K562 (cell line): Measurements from ENCODE around the gene SUPT16H. TPM values are rescaled to one million over a fixed set of nuclear protein-coding genes. Genes with fewer than 3 reads are reported as not detected.
A peak's percentile ranks its signal among the peaks of the same experiment; 100 is the strongest.

Experiments used
- ARID1B ChIP-seq: fragments of 450-650 bp; IDR thresholded peaks from 2 replicates; pipeline ENCODE4 v1.6.1; 2016; ENCODE audit warnings: antibody characterized with exemption, mild to moderate bottlenecking, inconsistent platforms
- ASH1L ChIP-seq: fragments of 450-650 bp; IDR thresholded peaks from 2 replicates; pipeline ENCODE4 v1.6.1; 2018; ENCODE audit warnings: borderline replicate concordance, mild to moderate bottlenecking, low read depth; ENCODE audit not compliant: partially characterized antibody
- ATF1 ChIP-seq, 2 experiments: fragments of 450-650 bp in 1 of 2; IDR thresholded peaks; 2 replicates each; pipeline ENCODE4 v1.6.1; 2016; ENCODE audit warnings: missing compliant biosample characterization in 1 of 2, missing genetic modification characterization in 1 of 2
- CBX3 ChIP-seq, 2 experiments: IDR thresholded peaks; 1 replicate in 1 of 2; 2 replicates in 1 of 2; pipeline ENCODE4 v1.6.1; 2012; ENCODE audit warnings: inconsistent platforms in 2 of 2, low read length in 2 of 2, borderline replicate concordance in 1 of 2, control low read depth in 1 of 2
- CXXC5 ChIP-seq: fragments of 250-450 bp; sonication (Bioruptor Pico); IDR thresholded peaks from 2 replicates; pipeline ENCODE4 v1.8.0; 2022; ENCODE audit warnings: inconsistent platforms, mild to moderate bottlenecking, moderate library complexity
- EP300 ChIP-seq: IDR thresholded peaks from 2 replicates; pipeline ENCODE4 v1.6.1; 2012; ENCODE audit warnings: low read length, improper control_type of control experiment
- HLTF ChIP-seq: fragments of 450-650 bp; IDR thresholded peaks from 2 replicates; pipeline ENCODE4 v1.6.1; 2016
- KDM5B ChIP-seq: fragments of 200-600 bp; sonication (generic); IDR thresholded peaks from 2 replicates; pipeline ENCODE4 v1.6.1; 2012; ENCODE audit warnings: low read depth, mild to moderate bottlenecking, moderate library complexity, low read length, control low read depth, inconsistent platforms; ENCODE audit not compliant: insufficient replicate concordance
- MYC ChIP-seq, 2 experiments: fragments of 250-450 bp in 1 of 2; sonication (Bioruptor Pico) in 1 of 2; IDR thresholded peaks; 2 replicates each; pipeline versions ENCODE4 v1.5.1 to v1.6.1; 2012 to 2021; ENCODE audit warnings: low read depth in 2 of 2, borderline replicate concordance in 1 of 2, improper control_type of control experiment in 1 of 2, low read length in 1 of 2, mild to moderate bottlenecking in 1 of 2, moderate library complexity in 1 of 2
- NR2F6 ChIP-seq: fragments of 450-650 bp; formaldehyde crosslinking; IDR thresholded peaks from 2 replicates; pipeline ENCODE4 v1.4.0; 2020; ENCODE audit warnings: mild to moderate bottlenecking
- OTX1 ChIP-seq: fragments of 450-650 bp; formaldehyde crosslinking; IDR thresholded peaks from 2 replicates; pipeline ENCODE4 v1.4.0; 2022; ENCODE audit warnings: mild to moderate bottlenecking
- TCF3 ChIP-seq: sonication (generic); formaldehyde crosslinking; IDR thresholded peaks from 2 replicates; pipeline ENCODE4 v1.4.0; 2020; ENCODE audit warnings: mild to moderate bottlenecking, missing genetic modification reagents
- TCFL5 ChIP-seq: fragments of 250-450 bp; sonication (Bioruptor Pico); conservative IDR thresholded peaks from 2 replicates; pipeline ENCODE4 v1.6.1; 2021; ENCODE audit warnings: mild to moderate bottlenecking, moderate library complexity, matching md5 sums
- polyA plus RNA-seq, 8 experiments: library from polyadenylated mRNA; depleted of rRNA in 4 of 8; stranded (reverse) in 5 of 8; unstranded in 3 of 8; fragments of >200 nt; fragmentation: Nextera tagmentation in 2 of 8; fragmentation: Illumina TruSeq in 1 of 8; extraction: Ambion mirVana in 2 of 8; extraction: Trizol in 1 of 8; gene quantifications; 2 replicates each; pipeline versions ENCODE4 v1.2.1 to v1.2.3, GENCODE V29; 2011 to 2014; ENCODE audit warnings: inconsistent platforms in 1 of 8, missing spikeins in 1 of 8
- total RNA-seq, 7 experiments: library from RNA; depleted of rRNA in 6 of 7; stranded (reverse); fragments of >200 nt in 6 of 7; fragmentation: Illumina TruSeq in 2 of 7; extraction: Trizol in 2 of 7; gene quantifications; 2 replicates each; pipeline versions ENCODE4 v1.2.1 to v1.2.3, GENCODE V29; 2011 to 2021; ENCODE audit warnings: low replicate concordance in 1 of 7
- TF ChIP-seq, protein P1 (sequence below): sonication (generic); formaldehyde crosslinking; IDR thresholded peaks from 2 replicates; pipeline ENCODE4 v1.5.0; 2020; ENCODE audit warnings: missing genetic modification reagents
- TF ChIP-seq, protein P2 (sequence below): sonication (generic); formaldehyde crosslinking; IDR thresholded peaks from 2 replicates; pipeline ENCODE4 v1.9.0; 2022; ENCODE audit warnings: mild to moderate bottlenecking, missing genetic modification reagents
- TF ChIP-seq, protein P3 (sequence below): fragments of 250-450 bp; sonication (Bioruptor Pico); IDR thresholded peaks from 2 replicates; pipeline ENCODE4 v1.8.0; 2022; ENCODE audit warnings: inconsistent platforms
- TF ChIP-seq, protein P4 (sequence below): conservative IDR thresholded peaks from 2 replicates; pipeline ENCODE4 v1.6.1; 2011; ENCODE audit warnings: low read depth, mild to moderate bottlenecking, low read length; ENCODE audit not compliant: control insufficient read depth
- TF ChIP-seq, protein P5 (sequence below): sonication (generic); formaldehyde crosslinking; IDR thresholded peaks from 2 replicates; pipeline ENCODE4 v1.8.1; 2022; ENCODE audit warnings: missing genetic modification reagents
- TF ChIP-seq, protein P6 (sequence below): fragments of 450-650 bp; IDR thresholded peaks from 2 replicates; pipeline ENCODE4 v1.6.1; 2014; ENCODE audit warnings: low read depth, mild to moderate bottlenecking, moderate library complexity, borderline replicate concordance

The SUPT16H gene
- total and polyA plus RNA-seq, 9 of the 15 experiments (the other 6 are each of a cell fraction or from before 2014, with no cell fraction given) = 75.4 to 152 (median 105) TPM

DNA sequence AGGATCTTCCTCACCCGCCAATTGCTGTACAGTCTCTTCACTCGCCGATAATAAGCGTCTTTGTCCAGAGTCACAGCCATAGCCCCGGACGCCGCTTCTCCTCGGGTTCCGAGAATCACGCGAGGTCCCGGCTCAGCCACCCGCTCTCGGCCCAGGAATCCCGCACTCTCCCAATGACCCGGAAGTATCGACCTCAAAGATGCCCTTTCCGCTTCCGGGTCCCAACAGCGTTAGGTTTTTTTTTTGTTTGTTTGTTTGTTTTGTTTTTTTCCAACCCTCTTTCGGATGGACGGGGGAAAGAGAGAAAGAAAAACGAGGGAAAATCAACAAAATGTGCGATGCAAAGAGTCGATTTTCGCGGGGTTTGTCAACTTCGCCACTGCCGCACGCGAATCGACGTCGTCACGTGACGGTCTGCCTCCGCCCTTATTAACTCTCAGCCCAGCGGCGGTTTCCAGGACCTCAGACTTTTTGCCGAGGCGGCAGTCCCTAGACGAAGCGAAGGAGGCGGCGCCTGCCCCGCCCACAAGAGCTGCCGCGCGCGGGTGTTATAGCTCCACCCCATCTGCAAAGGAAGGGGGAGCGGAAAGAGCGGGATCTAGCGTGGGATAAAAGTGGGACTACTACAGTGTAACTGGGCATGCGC, at the start of gene SUPT16H (continued):
- TF ChIP-seq, protein P1, sequence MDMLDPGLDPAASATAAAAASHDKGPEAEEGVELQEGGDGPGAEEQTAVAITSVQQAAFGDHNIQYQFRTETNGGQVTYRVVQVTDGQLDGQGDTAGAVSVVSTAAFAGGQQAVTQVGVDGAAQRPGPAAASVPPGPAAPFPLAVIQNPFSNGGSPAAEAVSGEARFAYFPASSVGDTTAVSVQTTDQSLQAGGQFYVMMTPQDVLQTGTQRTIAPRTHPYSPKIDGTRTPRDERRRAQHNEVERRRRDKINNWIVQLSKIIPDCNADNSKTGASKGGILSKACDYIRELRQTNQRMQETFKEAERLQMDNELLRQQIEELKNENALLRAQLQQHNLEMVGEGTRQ = peak; percentile 97
- TF ChIP-seq, protein P2, sequence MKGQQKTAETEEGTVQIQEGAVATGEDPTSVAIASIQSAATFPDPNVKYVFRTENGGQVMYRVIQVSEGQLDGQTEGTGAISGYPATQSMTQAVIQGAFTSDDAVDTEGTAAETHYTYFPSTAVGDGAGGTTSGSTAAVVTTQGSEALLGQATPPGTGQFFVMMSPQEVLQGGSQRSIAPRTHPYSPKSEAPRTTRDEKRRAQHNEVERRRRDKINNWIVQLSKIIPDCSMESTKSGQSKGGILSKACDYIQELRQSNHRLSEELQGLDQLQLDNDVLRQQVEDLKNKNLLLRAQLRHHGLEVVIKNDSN (CRISPR knock-in tag) = peak; percentile 95
- TF ChIP-seq HLTF (no peak), MYC (IDR thresholded peaks at IDR 0.05; ENCODE audit: low read depth, low read length) (peak; percentile 52), MYC (CRISPR knock-in tag; IDR thresholded peaks at IDR 0.05; ENCODE audit: borderline replicate concordance, low read depth) (no peak), TCFL5 (CRISPR knock-in tag) (no peak), ATF1 (CRISPR knock-in tag; IDR thresholded peaks at IDR 0.05) (no peak), ATF1 (tag; IDR thresholded peaks at IDR 0.05) (peak; percentile 81), CXXC5 (CRISPR knock-in tag) (peak; percentile 91), ASH1L (peak; percentile 69), KDM5B (peak; percentile 62), EP300 (peak; percentile 36; the same call in 1 of the 2 replicates), CBX3 (IDR thresholded peaks at IDR 0.05; ENCODE audit: borderline replicate concordance in 1 of 2, low read length in 2 of 2) (peak in 1 of 2 experiments; percentile 17; a peak in 1 of 3 replicates), OTX1 (CRISPR knock-in tag) (no peak), TCF3 (CRISPR knock-in tag) (no peak), ARID1B (peak; percentile 10; the same call in 1 of the 2 replicates), NR2F6 (CRISPR knock-in tag) (no peak)
- TF ChIP-seq, protein P3, sequence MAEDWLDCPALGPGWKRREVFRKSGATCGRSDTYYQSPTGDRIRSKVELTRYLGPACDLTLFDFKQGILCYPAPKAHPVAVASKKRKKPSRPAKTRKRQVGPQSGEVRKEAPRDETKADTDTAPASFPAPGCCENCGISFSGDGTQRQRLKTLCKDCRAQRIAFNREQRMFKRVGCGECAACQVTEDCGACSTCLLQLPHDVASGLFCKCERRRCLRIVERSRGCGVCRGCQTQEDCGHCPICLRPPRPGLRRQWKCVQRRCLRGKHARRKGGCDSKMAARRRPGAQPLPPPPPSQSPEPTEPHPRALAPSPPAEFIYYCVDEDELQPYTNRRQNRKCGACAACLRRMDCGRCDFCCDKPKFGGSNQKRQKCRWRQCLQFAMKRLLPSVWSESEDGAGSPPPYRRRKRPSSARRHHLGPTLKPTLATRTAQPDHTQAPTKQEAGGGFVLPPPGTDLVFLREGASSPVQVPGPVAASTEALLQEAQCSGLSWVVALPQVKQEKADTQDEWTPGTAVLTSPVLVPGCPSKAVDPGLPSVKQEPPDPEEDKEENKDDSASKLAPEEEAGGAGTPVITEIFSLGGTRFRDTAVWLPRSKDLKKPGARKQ (CRISPR knock-in tag) = no peak
- TF ChIP-seq, protein P4, sequence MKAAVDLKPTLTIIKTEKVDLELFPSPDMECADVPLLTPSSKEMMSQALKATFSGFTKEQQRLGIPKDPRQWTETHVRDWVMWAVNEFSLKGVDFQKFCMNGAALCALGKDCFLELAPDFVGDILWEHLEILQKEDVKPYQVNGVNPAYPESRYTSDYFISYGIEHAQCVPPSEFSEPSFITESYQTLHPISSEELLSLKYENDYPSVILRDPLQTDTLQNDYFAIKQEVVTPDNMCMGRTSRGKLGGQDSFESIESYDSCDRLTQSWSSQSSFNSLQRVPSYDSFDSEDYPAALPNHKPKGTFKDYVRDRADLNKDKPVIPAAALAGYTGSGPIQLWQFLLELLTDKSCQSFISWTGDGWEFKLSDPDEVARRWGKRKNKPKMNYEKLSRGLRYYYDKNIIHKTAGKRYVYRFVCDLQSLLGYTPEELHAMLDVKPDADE = peak; percentile 16
- TF ChIP-seq, protein P5, sequence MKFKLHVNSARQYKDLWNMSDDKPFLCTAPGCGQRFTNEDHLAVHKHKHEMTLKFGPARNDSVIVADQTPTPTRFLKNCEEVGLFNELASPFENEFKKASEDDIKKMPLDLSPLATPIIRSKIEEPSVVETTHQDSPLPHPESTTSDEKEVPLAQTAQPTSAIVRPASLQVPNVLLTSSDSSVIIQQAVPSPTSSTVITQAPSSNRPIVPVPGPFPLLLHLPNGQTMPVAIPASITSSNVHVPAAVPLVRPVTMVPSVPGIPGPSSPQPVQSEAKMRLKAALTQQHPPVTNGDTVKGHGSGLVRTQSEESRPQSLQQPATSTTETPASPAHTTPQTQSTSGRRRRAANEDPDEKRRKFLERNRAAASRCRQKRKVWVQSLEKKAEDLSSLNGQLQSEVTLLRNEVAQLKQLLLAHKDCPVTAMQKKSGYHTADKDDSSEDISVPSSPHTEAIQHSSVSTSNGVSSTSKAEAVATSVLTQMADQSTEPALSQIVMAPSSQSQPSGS (CRISPR knock-in tag) = no peak
- TF ChIP-seq, protein P6, sequence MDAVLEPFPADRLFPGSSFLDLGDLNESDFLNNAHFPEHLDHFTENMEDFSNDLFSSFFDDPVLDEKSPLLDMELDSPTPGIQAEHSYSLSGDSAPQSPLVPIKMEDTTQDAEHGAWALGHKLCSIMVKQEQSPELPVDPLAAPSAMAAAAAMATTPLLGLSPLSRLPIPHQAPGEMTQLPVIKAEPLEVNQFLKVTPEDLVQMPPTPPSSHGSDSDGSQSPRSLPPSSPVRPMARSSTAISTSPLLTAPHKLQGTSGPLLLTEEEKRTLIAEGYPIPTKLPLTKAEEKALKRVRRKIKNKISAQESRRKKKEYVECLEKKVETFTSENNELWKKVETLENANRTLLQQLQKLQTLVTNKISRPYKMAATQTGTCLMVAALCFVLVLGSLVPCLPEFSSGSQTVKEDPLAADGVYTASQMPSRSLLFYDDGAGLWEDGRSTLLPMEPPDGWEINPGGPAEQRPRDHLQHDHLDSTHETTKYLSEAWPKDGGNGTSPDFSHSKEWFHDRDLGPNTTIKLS = 0 out of 2 replicates have a peak, but pooled peaks have one; percentile 47
